BE2C (cell line): ENCODE measurements around the gene SLC26A2.

ENCODE experiments used
- DNase-seq: peaks from one replicate; pipeline ENCODE4 v3.0.0-alpha.2; 2020
- H3K27me3 ChIP-seq: fragments of 250-450 bp; sonication (Bioruptor Pico); 2 replicates; pipeline ENCODE4 v1.5.1; 2020; ENCODE audit warnings: mild to moderate bottlenecking
- H3K36me3 ChIP-seq: fragments of 250-450 bp; sonication (Bioruptor Pico); 2 replicates; pipeline ENCODE4 v1.5.1; 2020; ENCODE audit warnings: mild to moderate bottlenecking
- H3K4me1 ChIP-seq: fragments of 250-450 bp; sonication (Bioruptor Pico); 2 replicates; pipeline ENCODE4 v1.5.1; 2020
- H3K4me3 ChIP-seq: 2 replicates; pipeline ENCODE4 v1.5.1; 2011; ENCODE audit warnings: low read depth, low read length
- H3K9me3 ChIP-seq: fragments of 250-450 bp; sonication (Bioruptor Pico); 2 replicates; pipeline ENCODE4 v1.5.1; 2020
- TF ChIP-seq, protein P1 (sequence below): IDR thresholded peaks from 2 replicates; pipeline ENCODE4 v1.5.1; 2012; ENCODE audit warnings: mild to moderate bottlenecking, low read depth, low read length

SLC26A2 gene

DNA sequence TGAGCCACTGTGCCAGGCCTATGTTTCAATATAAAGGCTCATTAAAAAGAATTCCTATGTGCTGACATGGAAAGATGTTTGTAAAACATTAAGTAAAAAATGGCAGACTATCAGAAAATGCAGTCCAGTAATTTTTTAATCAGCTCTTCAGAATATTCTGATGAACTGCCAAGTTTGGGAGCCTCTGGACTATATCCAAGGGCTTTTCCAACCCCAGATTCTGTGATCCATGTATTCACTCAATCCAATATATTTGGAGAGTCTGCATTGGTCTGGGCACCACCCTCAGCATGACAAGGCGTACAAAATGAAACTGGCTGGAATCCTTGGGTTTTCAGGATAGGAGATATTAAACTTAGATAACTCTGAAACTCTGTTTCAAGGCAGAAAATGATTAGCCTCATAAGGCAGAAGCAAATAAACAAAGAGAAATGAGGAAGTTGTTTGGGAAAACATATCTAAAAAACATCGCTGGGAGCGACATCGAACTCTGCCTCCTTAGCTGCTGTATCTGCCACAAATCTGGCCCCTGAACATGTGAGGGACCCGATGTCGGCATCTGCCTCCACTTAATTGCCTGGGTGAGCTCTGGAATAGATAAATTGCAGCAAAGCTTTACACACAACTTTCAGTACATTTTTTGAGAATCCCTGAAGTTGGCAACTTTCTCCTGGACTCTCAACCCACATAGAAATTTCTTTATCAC lies 30.4 kb upstream of the SLC26A2 start:
- Histone ChIP-seq H3K9me3 (no peaks in the 10 kb centered on the region), H3K36me3 (no peaks in the 10 kb centered on the region), H3K27me3 (no peaks in the 10 kb centered on the region), H3K4me1 (no peaks in the 10 kb centered on the region; the same call in 1 of the 2 replicates), H3K4me3 (peak overlapping the region; percentile 48)
- TF ChIP-seq, protein P1, sequence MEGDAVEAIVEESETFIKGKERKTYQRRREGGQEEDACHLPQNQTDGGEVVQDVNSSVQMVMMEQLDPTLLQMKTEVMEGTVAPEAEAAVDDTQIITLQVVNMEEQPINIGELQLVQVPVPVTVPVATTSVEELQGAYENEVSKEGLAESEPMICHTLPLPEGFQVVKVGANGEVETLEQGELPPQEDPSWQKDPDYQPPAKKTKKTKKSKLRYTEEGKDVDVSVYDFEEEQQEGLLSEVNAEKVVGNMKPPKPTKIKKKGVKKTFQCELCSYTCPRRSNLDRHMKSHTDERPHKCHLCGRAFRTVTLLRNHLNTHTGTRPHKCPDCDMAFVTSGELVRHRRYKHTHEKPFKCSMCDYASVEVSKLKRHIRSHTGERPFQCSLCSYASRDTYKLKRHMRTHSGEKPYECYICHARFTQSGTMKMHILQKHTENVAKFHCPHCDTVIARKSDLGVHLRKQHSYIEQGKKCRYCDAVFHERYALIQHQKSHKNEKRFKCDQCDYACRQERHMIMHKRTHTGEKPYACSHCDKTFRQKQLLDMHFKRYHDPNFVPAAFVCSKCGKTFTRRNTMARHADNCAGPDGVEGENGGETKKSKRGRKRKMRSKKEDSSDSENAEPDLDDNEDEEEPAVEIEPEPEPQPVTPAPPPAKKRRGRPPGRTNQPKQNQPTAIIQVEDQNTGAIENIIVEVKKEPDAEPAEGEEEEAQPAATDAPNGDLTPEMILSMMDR = no peak
- no peak for DNase-seq

DNA sequence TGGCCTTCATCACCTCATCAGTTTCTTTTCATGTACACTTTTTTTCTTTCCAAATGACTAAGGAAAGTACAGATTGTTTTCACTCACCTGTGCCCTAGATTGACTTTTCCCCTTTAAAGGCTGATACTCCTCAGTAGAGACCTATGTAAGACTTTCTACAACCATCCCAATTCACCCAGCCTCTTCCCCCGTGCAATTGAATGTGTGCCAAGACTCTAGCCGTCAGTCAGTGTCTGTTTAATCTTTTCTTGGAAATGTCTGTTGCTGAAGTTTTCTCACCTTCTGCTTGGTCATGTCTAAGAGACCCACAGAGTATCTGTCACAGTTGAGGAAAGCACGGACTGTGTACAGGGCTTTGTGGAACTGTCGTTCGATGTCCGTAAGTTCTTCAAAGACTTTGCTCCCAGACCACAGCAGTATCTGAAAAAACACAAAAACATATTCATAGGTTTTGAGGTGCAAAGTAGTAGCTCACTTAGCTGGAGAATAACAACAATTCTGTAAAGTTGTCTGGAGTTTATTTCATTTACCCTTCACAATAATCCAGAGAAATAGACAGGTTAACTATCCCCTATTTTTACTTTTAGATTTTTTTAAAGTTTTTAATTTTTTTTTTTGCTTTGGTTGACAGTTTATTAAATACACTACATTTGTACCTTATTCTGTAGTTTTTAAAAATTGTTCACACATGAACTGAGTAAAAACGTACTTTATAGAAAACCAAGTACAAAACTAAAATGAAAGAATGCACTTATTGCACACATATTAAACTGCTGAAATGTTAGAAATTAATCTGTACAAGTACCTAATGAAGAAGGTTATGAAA lies 29.6 kb upstream of the SLC26A2 start:
- TF ChIP-seq, protein P1 = no peak
- DNase-seq = no peak
- H3K4me1 ChIP-seq = no peaks in the 10 kb centered on the region; the same call in 1 of the 2 replicates

DNA sequence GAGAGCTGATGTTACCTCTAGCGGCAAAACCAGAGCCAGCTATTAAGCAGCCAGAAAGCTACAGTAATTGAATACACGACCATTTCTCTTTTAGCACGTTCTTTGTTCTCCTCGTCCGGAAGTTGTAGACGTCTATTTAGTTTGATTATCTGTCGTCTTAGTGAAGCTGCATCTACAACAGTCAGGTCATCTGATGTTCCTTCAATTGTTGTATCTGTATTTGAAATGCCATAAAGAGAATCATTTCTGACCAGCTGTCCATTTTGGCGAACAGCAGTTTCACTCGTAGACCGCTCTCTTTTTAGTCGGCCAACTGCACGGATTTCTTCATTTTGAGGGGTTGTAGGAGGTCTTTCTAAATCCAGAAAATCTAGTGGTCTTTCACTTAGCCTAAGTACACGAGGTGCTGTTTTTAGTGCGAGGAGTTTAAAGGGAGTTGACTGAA lies 28.5 kb upstream of the SLC26A2 start:
- Histone ChIP-seq H3K4me3 (peak overlapping the region; percentile 68), H3K36me3 (no peaks in the 10 kb centered on the region), H3K4me1 (no peaks in the 10 kb centered on the region; the same call in 1 of the 2 replicates), H3K27me3 (no peaks in the 10 kb centered on the region), H3K9me3 (no peaks in the 10 kb centered on the region)
- TF ChIP-seq, protein P1 = no peak
- DNase-seq = no peak

More for the DNA sequence above, 29.6 kb upstream of the SLC26A2 start:
- Histone ChIP-seq H3K27me3 (no peaks in the 10 kb centered on the region), H3K9me3 (no peaks in the 10 kb centered on the region), H3K36me3 (no peaks in the 10 kb centered on the region), H3K4me3 (peak overlapping the region; percentile 48)

DNA sequence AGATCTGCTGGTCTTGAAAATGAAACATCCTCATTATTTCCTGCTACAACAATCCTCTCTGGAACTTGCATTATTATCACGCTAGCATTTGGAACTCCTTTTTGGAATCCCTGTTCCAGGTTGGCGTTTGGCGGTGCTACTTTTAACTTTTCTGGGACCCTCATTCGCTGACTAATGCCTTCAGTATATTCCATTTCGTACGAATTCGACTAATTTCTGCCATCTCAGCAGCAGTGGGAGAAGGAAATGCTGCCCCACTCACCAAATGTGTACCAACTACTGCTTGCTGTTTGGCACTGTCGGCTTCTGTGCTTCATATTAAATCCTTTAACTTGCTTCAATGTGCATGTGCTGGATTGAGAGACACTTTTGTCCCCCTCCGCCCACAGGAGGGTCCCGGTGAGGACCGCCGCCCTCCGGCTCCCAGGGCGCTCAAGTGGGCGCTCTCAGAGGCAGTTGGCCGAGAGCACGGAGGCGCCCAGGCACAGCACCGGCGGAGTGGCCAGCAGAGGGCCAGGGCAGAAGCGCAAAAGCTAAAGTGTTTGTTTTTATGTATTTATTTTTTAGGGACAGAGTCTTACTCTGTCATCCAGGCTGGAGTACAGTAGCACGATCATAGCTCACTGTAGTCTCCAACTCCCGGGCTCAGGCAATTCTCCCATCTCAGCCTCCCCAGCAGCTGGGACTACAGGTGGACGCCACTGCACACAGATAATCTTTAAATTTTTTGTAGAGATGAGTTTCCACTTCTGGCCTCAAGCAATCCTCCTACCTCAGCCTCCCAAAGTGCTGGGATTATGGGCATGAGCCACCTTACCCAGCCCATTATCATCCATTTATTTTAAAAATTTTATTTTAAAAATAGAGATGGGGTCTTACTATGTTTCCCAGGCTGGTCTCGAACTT lies 27.9 kb upstream of the SLC26A2 start:
- Histone ChIP-seq H3K9me3 (no peaks in the 10 kb centered on the region), H3K36me3 (no peaks in the 10 kb centered on the region), H3K4me3 (peak overlapping the region; percentile 68), H3K4me1 (no peaks in the 10 kb centered on the region; the same call in 1 of the 2 replicates), H3K27me3 (no peaks in the 10 kb centered on the region)
- peak; percentile 66 for DNase-seq
- TF ChIP-seq, protein P1 = peak; percentile 57

DNA sequence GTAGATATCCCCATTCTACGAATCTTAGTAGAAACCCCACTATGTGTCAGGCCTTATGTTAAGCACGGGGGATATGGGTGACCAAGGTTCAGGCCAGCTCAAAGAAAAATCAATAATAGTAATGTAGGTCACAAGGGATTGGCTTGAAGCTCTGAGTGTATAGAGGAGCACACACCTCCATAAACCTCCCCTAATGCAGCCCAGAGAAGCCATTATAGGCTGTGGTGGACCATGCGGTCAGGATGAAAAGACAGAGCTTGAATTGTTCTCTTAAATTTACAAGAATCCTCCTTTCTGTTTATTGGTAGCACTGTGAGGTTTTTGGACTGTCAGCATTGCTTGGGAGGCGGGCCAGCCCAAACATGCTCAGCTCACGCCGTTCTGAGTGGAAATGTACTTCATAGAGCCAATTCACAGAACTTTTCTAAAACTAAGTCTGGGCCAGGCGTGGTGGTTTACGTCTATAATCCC lies 25.1 kb upstream of the SLC26A2 start:
- no peak overlapping the region for H3K4me3 ChIP-seq
- H3K27me3 ChIP-seq = no peaks in the 10 kb centered on the region
- no peaks in the 10 kb centered on the region for H3K9me3 ChIP-seq
- H3K4me1 ChIP-seq = no peaks in the 10 kb centered on the region; the same call in 1 of the 2 replicates
- H3K36me3 ChIP-seq = no peaks in the 10 kb centered on the region
- no peak for DNase-seq
- TF ChIP-seq, protein P1 = no peak
